A549 (cell line): Measurements from ENCODE around the gene GNL2. TPM values are rescaled to one million over a fixed set of nuclear protein-coding genes. Genes with fewer than 3 reads are reported as not detected.

ENCODE experiments used
- ATAC-seq, 2 experiments: fragments of 200-7000 bp in 1 of 2; fragments of >200 bp in 1 of 2; cut with Nextera tagmentation in 1 of 2; cut with Tn5 transposase in 1 of 2; 3 replicates each; pipeline versions ENCODE4 v1.8.0 to v1.9.1; 2018 to 2020; ENCODE audit warnings: mild to moderate bottlenecking in 1 of 2, moderate library complexity in 1 of 2
- CTCF ChIA-PET: fragments of 300-600 bp; sonication (Branson Sonifier 250); formaldehyde crosslinking; extraction: SDS; loops from one replicate; lab custom pipeline; 2021; ENCODE audit warnings: antibody characterized with exemption, inconsistent platforms; lab: Yijun Ruan, JAX
- POLR2A ChIA-PET: fragments of 350-600 bp; formaldehyde crosslinking; extraction: SDS; loops from one replicate; lab custom pipeline; 2021; ENCODE audit warnings: antibody characterized with exemption, inconsistent platforms; lab: Yijun Ruan, JAX
- DNase-seq, 2 experiments: peaks; one replicate each; pipeline versions ENCODE4 v3.0.0 to v3.0.0-alpha.2; 2011 to 2016; ENCODE audit warnings: low read depth in 1 of 2, low spot score in 1 of 2
- FAIRE-seq: peaks from 2 replicates; lab custom pipeline; 2011; peaks lifted over from hg19 to GRCh38; lab: Jason Lieb, UNC
- H3K27ac ChIP-seq, 2 experiments: fragments of >200 bp; sonication (Bioruptor Twin); formaldehyde crosslinking; 3 replicates each; pipeline ENCODE4 v1.5.1; 2016 to 2017
- H3K4me1 ChIP-seq: fragments of >200 bp; sonication (Bioruptor Twin); formaldehyde crosslinking; 3 replicates; pipeline ENCODE4 v1.6.1; 2016
- H3K4me2 ChIP-seq: fragments of >200 bp; sonication (Bioruptor Twin); formaldehyde crosslinking; 3 replicates; pipeline ENCODE4 v1.6.1; 2016
- H3K4me3 ChIP-seq: fragments of >200 bp; sonication (Bioruptor Twin); formaldehyde crosslinking; 3 replicates; pipeline ENCODE4 v1.5.1; 2016
- H3K9me3 ChIP-seq: fragments of >200 bp; sonication (Bioruptor Twin); formaldehyde crosslinking; 3 replicates; pipeline ENCODE4 v1.6.1; 2016
- BHLHE40 ChIP-seq: IDR thresholded peaks from 2 replicates; pipeline ENCODE4 v1.6.1; 2012; ENCODE audit warnings: low read depth, low read length, inconsistent platforms
- CBX2 ChIP-seq: fragments of 200-600 bp; sonication (generic); IDR thresholded peaks from 2 replicates; pipeline ENCODE4 v1.6.1; 2016; ENCODE audit warnings: low read depth, mild to moderate bottlenecking, borderline replicate concordance
- EHF ChIP-seq: fragments of 250-450 bp; sonication (Bioruptor Pico); IDR thresholded peaks from 2 replicates; pipeline ENCODE4 v1.5.0; 2020; ENCODE audit warnings: mild to moderate bottlenecking
- EP300 ChIP-seq, 2 experiments: fragments of >200 bp; sonication (Bioruptor Twin); formaldehyde crosslinking; IDR thresholded peaks; 2 replicates in 1 of 2; 3 replicates in 1 of 2; pipeline ENCODE4 v1.6.1; 2016 to 2017
- FOSB ChIP-seq: fragments of 250-450 bp; sonication (Bioruptor Pico); IDR thresholded peaks from 2 replicates; pipeline ENCODE4 v1.5.0; 2020; ENCODE audit warnings: mild to moderate bottlenecking, moderate library complexity
- GATA3 ChIP-seq: IDR thresholded peaks from 2 replicates; pipeline ENCODE4 v1.6.1; 2012; ENCODE audit warnings: borderline replicate concordance
- HDAC2 ChIP-seq: fragments of 200-600 bp; sonication (generic); IDR thresholded peaks from 2 replicates; pipeline ENCODE4 v1.6.1; 2016
- HOXA7 ChIP-seq: fragments of 250-450 bp; sonication (Bioruptor Pico); IDR thresholded peaks from 2 replicates; pipeline ENCODE4 v1.5.0; 2020; ENCODE audit warnings: mild to moderate bottlenecking, moderate library complexity
- JUN ChIP-seq, 2 experiments: fragments of >200 bp; sonication (Bioruptor Twin); formaldehyde crosslinking; IDR thresholded peaks; 2 replicates in 1 of 2; 3 replicates in 1 of 2; pipeline ENCODE4 v1.6.1; 2016 to 2017
- JUNB ChIP-seq: fragments of >200 bp; sonication (Bioruptor Twin); formaldehyde crosslinking; IDR thresholded peaks from 2 replicates; pipeline ENCODE4 v1.6.1; 2016
- KDM5A ChIP-seq: fragments of 200-600 bp; sonication (generic); IDR thresholded peaks from 2 replicates; pipeline ENCODE4 v1.6.1; 2016; ENCODE audit warnings: antibody characterized with exemption, mild to moderate bottlenecking
- MAFK ChIP-seq: fragments of 450-650 bp; IDR thresholded peaks from 2 replicates; pipeline ENCODE4 v1.6.1; 2014; ENCODE audit not compliant: partially characterized antibody
- MYC ChIP-seq: IDR thresholded peaks from 2 replicates; pipeline ENCODE4 v1.6.1; 2012; ENCODE audit warnings: mild to moderate bottlenecking, inconsistent platforms, low read length, improper control_type of control experiment, borderline replicate concordance
- NR3C1 ChIP-seq: fragments of >200 bp; sonication (Bioruptor Twin); formaldehyde crosslinking; IDR thresholded peaks from 3 replicates; pipeline ENCODE4 v1.6.1; 2017
- POLR2AphosphoS2 ChIP-seq: conservative IDR thresholded peaks from 2 replicates; pipeline ENCODE4 v1.6.1; 2012; ENCODE audit warnings: low read length, improper control_type of control experiment, inconsistent platforms
- RCOR1 ChIP-seq: fragments of 150-350 bp; IDR thresholded peaks from 2 replicates; pipeline ENCODE4 v1.6.1; 2014; ENCODE audit warnings: antibody characterized with exemption, low read length, low read depth
- TFCP2L1 ChIP-seq: fragments of 250-450 bp; sonication (Bioruptor Pico); IDR thresholded peaks from 2 replicates; pipeline ENCODE4 v1.5.0; 2021; ENCODE audit warnings: mild to moderate bottlenecking
- ZC3H11A ChIP-seq: fragments of 450-650 bp; IDR thresholded peaks from 2 replicates; pipeline ENCODE4 v1.6.1; 2014; ENCODE audit warnings: antibody characterized with exemption, mild to moderate bottlenecking
- ZFP36 ChIP-seq: fragments of 450-650 bp; IDR thresholded peaks from 2 replicates; pipeline ENCODE4 v1.6.1; 2014; ENCODE audit warnings: borderline replicate concordance; ENCODE audit not compliant: partially characterized antibody
- WGBS: methylation state at CpG from one replicate; pipeline ENCODE4 v1.1.6; 2017; ENCODE audit errors: missing lambda C conversion rate; 5-methylcytosine and 5-hydroxymethylcytosine counted together
- polyA plus RNA-seq, 4 experiments: library from polyadenylated mRNA; depleted of rRNA in 3 of 4; stranded (reverse); fragments of >200 nt; fragmentation: RNase III in 1 of 4; extraction: RNeasy Plus Mini Kit Qiagen cat#74134 plus additional on column Dnase treatment in 1 of 4; gene quantifications; 2 replicates in 3 of 4; 3 replicates in 1 of 4; pipeline ENCODE4 v1.2.3, GENCODE V29; 2011 to 2017
- TF ChIP-seq, protein P1 (sequence below): fragments of 150-350 bp; IDR thresholded peaks from 2 replicates; pipeline ENCODE4 v1.6.1; 2014; ENCODE audit warnings: low read depth, mild to moderate bottlenecking, low read length
- TF ChIP-seq, protein P2 (sequence below): fragments of 200-600 bp; sonication (generic); IDR thresholded peaks from 2 replicates; pipeline ENCODE4 v1.6.1; 2016; ENCODE audit warnings: antibody characterized with exemption, mild to moderate bottlenecking, moderate library complexity
- TF ChIP-seq, protein P3 (sequence below): fragments of >200 bp; sonication (Bioruptor Twin); formaldehyde crosslinking; IDR thresholded peaks from 3 replicates; pipeline ENCODE4 v1.6.1; 2016
- TF ChIP-seq, protein P4 (sequence below): fragments of >200 bp; sonication (Bioruptor Twin); formaldehyde crosslinking; IDR thresholded peaks from 3 replicates; pipeline ENCODE4 v1.5.1; 2016
- TF ChIP-seq, protein P5 (sequence below): fragments of >200 bp; sonication (Bioruptor Twin); formaldehyde crosslinking; IDR thresholded peaks from 2 replicates; pipeline ENCODE4 v1.6.1; 2016

The GNL2 gene
- polyA plus RNA-seq, 2 of the 4 experiments (the other 2 are of a cell fraction), result 50.1 to 69.2 TPM

DNA sequence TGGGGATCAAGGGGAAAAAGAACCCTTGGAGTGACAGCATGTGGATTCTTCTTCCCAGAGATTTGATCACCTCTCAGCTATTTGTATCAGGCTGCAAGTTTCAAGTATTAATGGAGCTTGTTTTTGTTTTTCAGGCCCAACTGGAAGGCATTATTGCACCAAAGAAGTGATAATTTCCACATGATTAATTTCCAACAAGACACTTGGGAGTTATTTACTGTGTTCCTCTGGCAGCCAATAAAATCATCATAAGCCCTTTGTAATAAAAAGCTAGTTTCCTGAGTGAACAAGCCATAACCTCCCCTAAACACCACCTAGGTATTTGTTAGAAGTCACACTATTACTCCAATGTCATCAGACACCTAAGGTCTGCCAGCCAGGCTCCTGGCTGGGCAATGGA lies 30.8 kb downstream of the GNL2 start:
- CTCF ChIA-PET, result interaction anchor here (1.2 to 1.3 kb wide), 2 partner anchors 11 to 38 kb away, joined by 3 to 4 read pairs; no protein-coding TSS in a partner anchor
- ATAC-seq, result no peak
- POLR2A ChIA-PET, result no interaction called here

DNA sequence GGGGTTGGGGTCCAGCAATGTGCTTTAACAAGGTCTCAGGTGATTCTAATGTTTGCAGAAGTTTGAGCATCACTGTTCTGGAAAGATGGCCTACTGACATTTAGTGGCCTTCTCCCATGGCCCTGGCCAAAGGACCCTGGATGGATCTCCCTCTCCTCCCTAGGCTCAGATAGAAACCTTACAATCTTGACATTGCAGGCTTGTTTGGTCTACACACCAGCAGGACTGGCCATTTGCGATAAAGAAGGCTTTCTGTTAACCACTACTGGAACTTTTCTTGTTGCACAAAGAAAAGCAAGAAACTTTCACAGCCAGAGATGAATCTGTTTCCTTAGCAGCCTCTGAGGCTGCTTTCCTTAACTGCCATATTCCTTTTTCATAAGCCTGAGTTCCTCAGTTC lies 32.8 kb downstream of the GNL2 start:
- FAIRE-seq (no peak), ATAC-seq (no peak), DNase-seq (no peak)
- Histone ChIP-seq H3K9me3 (no peaks in the 10 kb centered on the region), H3K4me1 (no peaks in the 10 kb centered on the region), H3K4me3 (no peak overlapping the region), H3K4me2 (no peak overlapping the region)
- 88% methylated on average over 1 of the region's 1 CpG for WGBS
- ChIA-PET POLR2A (no interaction called here), CTCF (interaction anchor here (1.1 to 1.4 kb wide), 2 partner anchors 119 to 122 kb away, joined by 7 read pairs; no protein-coding TSS in a partner anchor)
- TF ChIP-seq JUNB, result no peak
- TF ChIP-seq EHF (CRISPR knock-in tag), result no peak
- TF ChIP-seq TFCP2L1 (CRISPR knock-in tag), result no peak
- TF ChIP-seq JUN (IDR thresholded peaks at IDR 0.05), result no peak
- no peak for TF ChIP-seq ZFP36
- TF ChIP-seq BHLHE40, result no peak
- no peak for TF ChIP-seq POLR2AphosphoS2
- TF ChIP-seq FOSB (CRISPR knock-in tag), result no peak
- TF ChIP-seq NR3C1, result no peak
- TF ChIP-seq, protein P1, sequence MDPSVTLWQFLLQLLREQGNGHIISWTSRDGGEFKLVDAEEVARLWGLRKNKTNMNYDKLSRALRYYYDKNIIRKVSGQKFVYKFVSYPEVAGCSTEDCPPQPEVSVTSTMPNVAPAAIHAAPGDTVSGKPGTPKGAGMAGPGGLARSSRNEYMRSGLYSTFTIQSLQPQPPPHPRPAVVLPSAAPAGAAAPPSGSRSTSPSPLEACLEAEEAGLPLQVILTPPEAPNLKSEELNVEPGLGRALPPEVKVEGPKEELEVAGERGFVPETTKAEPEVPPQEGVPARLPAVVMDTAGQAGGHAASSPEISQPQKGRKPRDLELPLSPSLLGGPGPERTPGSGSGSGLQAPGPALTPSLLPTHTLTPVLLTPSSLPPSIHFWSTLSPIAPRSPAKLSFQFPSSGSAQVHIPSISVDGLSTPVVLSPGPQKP, result no peak
- no peak for TF ChIP-seq KDM5A
- TF ChIP-seq HOXA7 (CRISPR knock-in tag), result no peak
- TF ChIP-seq ZC3H11A, result no peak
- TF ChIP-seq, protein P2, sequence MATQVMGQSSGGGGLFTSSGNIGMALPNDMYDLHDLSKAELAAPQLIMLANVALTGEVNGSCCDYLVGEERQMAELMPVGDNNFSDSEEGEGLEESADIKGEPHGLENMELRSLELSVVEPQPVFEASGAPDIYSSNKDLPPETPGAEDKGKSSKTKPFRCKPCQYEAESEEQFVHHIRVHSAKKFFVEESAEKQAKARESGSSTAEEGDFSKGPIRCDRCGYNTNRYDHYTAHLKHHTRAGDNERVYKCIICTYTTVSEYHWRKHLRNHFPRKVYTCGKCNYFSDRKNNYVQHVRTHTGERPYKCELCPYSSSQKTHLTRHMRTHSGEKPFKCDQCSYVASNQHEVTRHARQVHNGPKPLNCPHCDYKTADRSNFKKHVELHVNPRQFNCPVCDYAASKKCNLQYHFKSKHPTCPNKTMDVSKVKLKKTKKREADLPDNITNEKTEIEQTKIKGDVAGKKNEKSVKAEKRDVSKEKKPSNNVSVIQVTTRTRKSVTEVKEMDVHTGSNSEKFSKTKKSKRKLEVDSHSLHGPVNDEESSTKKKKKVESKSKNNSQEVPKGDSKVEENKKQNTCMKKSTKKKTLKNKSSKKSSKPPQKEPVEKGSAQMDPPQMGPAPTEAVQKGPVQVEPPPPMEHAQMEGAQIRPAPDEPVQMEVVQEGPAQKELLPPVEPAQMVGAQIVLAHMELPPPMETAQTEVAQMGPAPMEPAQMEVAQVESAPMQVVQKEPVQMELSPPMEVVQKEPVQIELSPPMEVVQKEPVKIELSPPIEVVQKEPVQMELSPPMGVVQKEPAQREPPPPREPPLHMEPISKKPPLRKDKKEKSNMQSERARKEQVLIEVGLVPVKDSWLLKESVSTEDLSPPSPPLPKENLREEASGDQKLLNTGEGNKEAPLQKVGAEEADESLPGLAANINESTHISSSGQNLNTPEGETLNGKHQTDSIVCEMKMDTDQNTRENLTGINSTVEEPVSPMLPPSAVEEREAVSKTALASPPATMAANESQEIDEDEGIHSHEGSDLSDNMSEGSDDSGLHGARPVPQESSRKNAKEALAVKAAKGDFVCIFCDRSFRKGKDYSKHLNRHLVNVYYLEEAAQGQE, result no peak
- TF ChIP-seq, protein P3, sequence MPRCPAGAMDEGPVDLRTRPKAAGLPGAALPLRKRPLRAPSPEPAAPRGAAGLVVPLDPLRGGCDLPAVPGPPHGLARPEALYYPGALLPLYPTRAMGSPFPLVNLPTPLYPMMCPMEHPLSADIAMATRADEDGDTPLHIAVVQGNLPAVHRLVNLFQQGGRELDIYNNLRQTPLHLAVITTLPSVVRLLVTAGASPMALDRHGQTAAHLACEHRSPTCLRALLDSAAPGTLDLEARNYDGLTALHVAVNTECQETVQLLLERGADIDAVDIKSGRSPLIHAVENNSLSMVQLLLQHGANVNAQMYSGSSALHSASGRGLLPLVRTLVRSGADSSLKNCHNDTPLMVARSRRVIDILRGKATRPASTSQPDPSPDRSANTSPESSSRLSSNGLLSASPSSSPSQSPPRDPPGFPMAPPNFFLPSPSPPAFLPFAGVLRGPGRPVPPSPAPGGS, result no peak
- TF ChIP-seq EP300 (IDR thresholded peaks at IDR 0.05), result no peak
- TF ChIP-seq MAFK, result no peak
- TF ChIP-seq MYC, result no peak
- TF ChIP-seq CBX2, result no peak
- no peak for TF ChIP-seq RCOR1
- TF ChIP-seq, all 56 proteins: peak for 0
- no peak overlapping the region for H3K27ac ChIP-seq

More for the DNA sequence above, 30.8 kb downstream of the GNL2 start:
- Histone ChIP-seq H3K4me2 (no peak overlapping the region), H3K9me3 (no peaks in the 10 kb centered on the region), H3K27ac (no peak overlapping the region), H3K4me1 (no peaks in the 10 kb centered on the region), H3K4me3 (no peak overlapping the region)
- TF ChIP-seq, protein P4, sequence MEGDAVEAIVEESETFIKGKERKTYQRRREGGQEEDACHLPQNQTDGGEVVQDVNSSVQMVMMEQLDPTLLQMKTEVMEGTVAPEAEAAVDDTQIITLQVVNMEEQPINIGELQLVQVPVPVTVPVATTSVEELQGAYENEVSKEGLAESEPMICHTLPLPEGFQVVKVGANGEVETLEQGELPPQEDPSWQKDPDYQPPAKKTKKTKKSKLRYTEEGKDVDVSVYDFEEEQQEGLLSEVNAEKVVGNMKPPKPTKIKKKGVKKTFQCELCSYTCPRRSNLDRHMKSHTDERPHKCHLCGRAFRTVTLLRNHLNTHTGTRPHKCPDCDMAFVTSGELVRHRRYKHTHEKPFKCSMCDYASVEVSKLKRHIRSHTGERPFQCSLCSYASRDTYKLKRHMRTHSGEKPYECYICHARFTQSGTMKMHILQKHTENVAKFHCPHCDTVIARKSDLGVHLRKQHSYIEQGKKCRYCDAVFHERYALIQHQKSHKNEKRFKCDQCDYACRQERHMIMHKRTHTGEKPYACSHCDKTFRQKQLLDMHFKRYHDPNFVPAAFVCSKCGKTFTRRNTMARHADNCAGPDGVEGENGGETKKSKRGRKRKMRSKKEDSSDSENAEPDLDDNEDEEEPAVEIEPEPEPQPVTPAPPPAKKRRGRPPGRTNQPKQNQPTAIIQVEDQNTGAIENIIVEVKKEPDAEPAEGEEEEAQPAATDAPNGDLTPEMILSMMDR, result no peak
- TF ChIP-seq GATA3 (no peak), BHLHE40 (no peak), MYC (no peak), HOXA7 (CRISPR knock-in tag) (no peak), HDAC2 (no peak)
- TF ChIP-seq, protein P5, sequence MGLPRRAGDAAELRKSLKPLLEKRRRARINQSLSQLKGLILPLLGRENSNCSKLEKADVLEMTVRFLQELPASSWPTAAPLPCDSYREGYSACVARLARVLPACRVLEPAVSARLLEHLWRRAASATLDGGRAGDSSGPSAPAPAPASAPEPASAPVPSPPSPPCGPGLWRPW, result no peak
- no peak for FAIRE-seq
- no peak for DNase-seq
